Measurements from ENCODE around the gene TRIM26.
"Not testable (repeated sequence)": the region's sequence is repeated elsewhere in the genome, so short reads cannot be mapped to it uniquely, and the experiment has no call there.

The TRIM26 gene

GRCh38 chr6:30169658-30170614 lies 43.3 kb downstream of the TRIM26 start:
- no peak for DNase-seq (ENCODE audit: low read depth)

- DNase-seq (ENCODE audit: low read depth): no peak
These were observed 44.5 kb downstream of the TRIM26 start for GRCh38 chr6:30168741-30169140.

GRCh38 chr6:30167101-30167500 lies 46.1 kb downstream of the TRIM26 start:
- DNase-seq (ENCODE audit: low read depth): no peak

- not testable (repeated sequence) for DNase-seq (ENCODE audit: low read depth)
These were observed 48.0 kb downstream of the TRIM26 start for GRCh38 chr6:30165238-30165637.

GRCh38 chr6:30164714-30165113 lies 48.5 kb downstream of the TRIM26 start:
- DNase-seq (ENCODE audit: low read depth): no peak

GRCh38 chr6:30163918-30164654 lies 49.1 kb downstream of the TRIM26 start:
- no peak for DNase-seq (ENCODE audit: low read depth)

- DNase-seq (ENCODE audit: low read depth): peak; percentile 13
These were observed 49.9 kb downstream of the TRIM26 start, which contains the start of gene TRIM15 for GRCh38 chr6:30163090-30163917. Gene TRIM15 (plus strand): TSS chr6:30163546. CDS start chr6:30163685, 139 bp downstream.

- no peak for DNase-seq (ENCODE audit: low read depth)
These were observed 50.7 kb downstream of the TRIM26 start for GRCh38 chr6:30162265-30163089.

GRCh38 chr6:30160785-30161531 lies 52.2 kb downstream of the TRIM26 start, which contains the start of gene TRIM10:
Gene TRIM10 (minus strand): TSS chr6:30161211. CDS start chr6:30160858, 353 bp downstream.
- no peak for DNase-seq (ENCODE audit: low read depth)

GRCh38 chr6:30160008-30160784 lies 53.0 kb downstream of the TRIM26 start:
- no peak for DNase-seq (ENCODE audit: low read depth)

GRCh38 chr6:30158475-30159040 lies 54.6 kb downstream of the TRIM26 start:
- DNase-seq (ENCODE audit: low read depth): no peak

- no peak for DNase-seq (ENCODE audit: low read depth)
These were observed 55.2 kb downstream of the TRIM26 start for GRCh38 chr6:30157999-30158398.

GRCh38 chr6:30157581-30157980 lies 55.6 kb downstream of the TRIM26 start:
- no peak for DNase-seq (ENCODE audit: low read depth)

- DNase-seq (ENCODE audit: low read depth): no peak
These were observed 56.4 kb downstream of the TRIM26 start for GRCh38 chr6:30156774-30157173.

- DNase-seq (ENCODE audit: low read depth): no peak
These were observed 57.0 kb downstream of the TRIM26 start for GRCh38 chr6:30156262-30156599.

- DNase-seq (ENCODE audit: low read depth): no peak
These were observed 57.5 kb downstream of the TRIM26 start for GRCh38 chr6:30155520-30156261.

- no peak for DNase-seq (ENCODE audit: low read depth)
These were observed 58.3 kb downstream of the TRIM26 start for GRCh38 chr6:30154709-30155519.

- no peak for DNase-seq (ENCODE audit: low read depth)
These were observed 59.1 kb downstream of the TRIM26 start for GRCh38 chr6:30154061-30154460.

All from stimulated activated CD8-positive, alpha-beta memory T cell treated with anti-CD3 and anti-CD28 coated beads, Interleukin-7, amount 100 ng/mL, for 24 hours (primary cell).